ENCODE measurements around the gene LIPC.

Gene LIPC

DNA sequence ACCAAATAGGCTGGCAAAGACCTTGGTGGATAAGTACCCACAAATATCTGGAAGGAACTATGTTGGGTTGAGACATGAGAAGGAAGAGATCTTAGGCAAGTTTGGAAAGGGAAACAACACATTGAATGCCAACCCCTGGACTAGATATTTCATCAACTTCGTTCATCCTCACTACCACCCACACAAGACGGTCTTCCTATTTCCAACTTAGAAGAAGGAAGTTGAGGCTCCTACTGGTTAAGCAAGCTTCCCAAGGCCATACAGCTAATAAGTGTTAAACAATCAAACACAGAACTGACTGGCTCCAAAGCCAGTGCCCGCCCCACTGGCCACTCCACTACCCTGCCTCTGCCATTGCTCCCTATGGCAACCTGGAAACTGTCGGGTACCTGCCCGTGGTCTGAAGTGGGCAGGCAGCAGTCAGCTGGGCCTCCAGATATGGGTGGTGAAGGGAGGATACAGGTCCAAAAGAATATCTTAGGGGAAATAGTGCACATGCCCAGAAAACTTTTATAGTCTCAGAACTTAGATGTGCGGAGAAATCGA lies 94.9 kb downstream of the LIPC start:
- TF ChIP-seq TCF12 (IDR thresholded peaks at IDR 0.05; ENCODE audit: low read depth): no peak
- TF ChIP-seq EP300 (IDR thresholded peaks at IDR 0.05; ENCODE audit: borderline replicate concordance): no peak
- no peak for TF ChIP-seq CEBPB (IDR thresholded peaks at IDR 0.05)
- no peak for TF ChIP-seq NFIC (IDR thresholded peaks at IDR 0.05)
- no peak for TF ChIP-seq TEAD4 (IDR thresholded peaks at IDR 0.05)
- no peak for TF ChIP-seq ZBTB7A (IDR thresholded peaks at IDR 0.05; ENCODE audit: low read depth)
- no peak for TF ChIP-seq RAD21 (IDR thresholded peaks at IDR 0.05; ENCODE audit: low read depth)

DNA sequence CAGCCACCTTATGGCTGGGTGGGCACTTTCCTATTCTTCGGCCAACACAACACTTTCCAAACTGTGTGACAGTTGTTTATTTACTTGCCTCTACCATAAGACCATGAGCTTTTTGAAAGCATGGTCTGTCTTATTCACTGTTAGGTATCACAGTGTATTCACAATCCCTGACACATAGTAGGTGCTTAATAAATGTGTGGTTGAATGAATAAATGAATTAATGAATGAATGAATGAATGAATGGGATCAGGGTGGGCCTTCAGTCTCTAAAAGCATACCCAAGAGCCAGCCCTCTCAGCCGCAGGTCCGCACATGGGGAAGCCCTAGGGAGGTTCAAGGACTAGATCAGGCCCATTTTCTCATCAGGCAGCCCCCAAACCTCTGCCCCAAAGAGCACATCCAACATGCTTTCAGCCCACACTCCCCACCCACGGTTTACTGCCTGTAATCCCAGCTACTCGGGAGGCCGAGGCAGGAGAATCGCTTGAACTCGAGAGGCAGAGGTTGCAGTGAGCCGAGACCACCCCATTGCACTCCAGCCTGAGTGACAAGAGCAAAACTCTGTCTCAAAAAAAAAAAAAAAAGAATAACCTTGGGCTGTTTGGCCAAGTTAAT lies 95.9 kb downstream of the LIPC start:
- 0 out of 2 replicates have a peak, but pooled peaks have one; percentile 33 for TF ChIP-seq ZBTB7A (IDR thresholded peaks at IDR 0.05; ENCODE audit: low read depth)
- TF ChIP-seq TAF1 (IDR thresholded peaks at IDR 0.05; ENCODE audit: low read depth): no peak

DNA sequence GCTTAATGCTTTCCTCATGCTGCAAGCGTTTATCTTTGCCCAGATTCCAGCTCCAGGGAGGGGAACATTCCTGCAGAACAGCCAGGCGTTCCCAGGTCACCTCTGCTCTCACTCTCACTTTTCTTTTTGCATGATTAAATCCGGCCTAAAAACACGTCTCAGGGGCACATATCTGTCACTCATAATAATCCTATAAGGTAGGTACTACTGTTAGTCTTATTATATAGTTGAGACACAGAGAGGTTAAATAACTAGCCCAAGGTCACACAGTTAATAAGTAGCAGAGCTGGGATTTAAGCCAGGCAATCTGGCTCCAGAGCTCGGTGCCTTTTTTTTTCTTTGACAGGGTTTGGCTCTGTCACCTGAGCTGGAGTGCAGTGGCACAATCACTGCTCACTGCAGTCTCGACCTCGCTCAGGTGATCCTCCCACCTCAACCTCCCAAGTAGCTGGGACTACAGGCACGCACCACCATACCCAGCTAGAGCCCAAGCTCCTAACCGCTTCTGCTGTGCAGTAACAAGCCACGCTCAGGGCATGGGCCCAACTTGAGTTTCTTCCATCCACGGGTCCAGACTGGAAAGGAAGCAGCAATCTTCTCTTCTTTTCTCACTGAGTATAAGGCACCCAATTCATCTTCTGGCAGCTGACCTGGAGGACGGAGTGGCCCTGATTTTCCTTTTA lies 96.5 kb downstream of the LIPC start:
- TF ChIP-seq ZBTB7A (IDR thresholded peaks at IDR 0.05; ENCODE audit: low read depth) (no peak), EGR1 (IDR thresholded peaks at IDR 0.05) (no peak), FOXM1 (IDR thresholded peaks at IDR 0.05; ENCODE audit: borderline replicate concordance, low read depth) (peak; percentile 94), NFIC (IDR thresholded peaks at IDR 0.05) (peak; percentile 88), TCF12 (IDR thresholded peaks at IDR 0.05; ENCODE audit: low read depth) (peak; percentile 96), CREB1 (IDR thresholded peaks at IDR 0.05; ENCODE audit: low read depth) (no peak), CEBPB (IDR thresholded peaks at IDR 0.05) (peak; percentile 21; the same call in 1 of the 2 replicates), RAD21 (IDR thresholded peaks at IDR 0.05; ENCODE audit: low read depth) (0 out of 2 replicates have a peak, but pooled peaks have one; percentile 18), EP300 (IDR thresholded peaks at IDR 0.05; ENCODE audit: borderline replicate concordance) (peak; percentile 97), YY1 (IDR thresholded peaks at IDR 0.05; ENCODE audit: low read depth) (no peak), TAF1 (IDR thresholded peaks at IDR 0.05; ENCODE audit: low read depth) (no peak), TEAD4 (IDR thresholded peaks at IDR 0.05) (peak; percentile 99)
- TF ChIP-seq, protein P1, sequence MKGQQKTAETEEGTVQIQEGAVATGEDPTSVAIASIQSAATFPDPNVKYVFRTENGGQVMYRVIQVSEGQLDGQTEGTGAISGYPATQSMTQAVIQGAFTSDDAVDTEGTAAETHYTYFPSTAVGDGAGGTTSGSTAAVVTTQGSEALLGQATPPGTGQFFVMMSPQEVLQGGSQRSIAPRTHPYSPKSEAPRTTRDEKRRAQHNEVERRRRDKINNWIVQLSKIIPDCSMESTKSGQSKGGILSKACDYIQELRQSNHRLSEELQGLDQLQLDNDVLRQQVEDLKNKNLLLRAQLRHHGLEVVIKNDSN (IDR thresholded peaks at IDR 0.05): peak; percentile 55
- TF ChIP-seq, protein P2, sequence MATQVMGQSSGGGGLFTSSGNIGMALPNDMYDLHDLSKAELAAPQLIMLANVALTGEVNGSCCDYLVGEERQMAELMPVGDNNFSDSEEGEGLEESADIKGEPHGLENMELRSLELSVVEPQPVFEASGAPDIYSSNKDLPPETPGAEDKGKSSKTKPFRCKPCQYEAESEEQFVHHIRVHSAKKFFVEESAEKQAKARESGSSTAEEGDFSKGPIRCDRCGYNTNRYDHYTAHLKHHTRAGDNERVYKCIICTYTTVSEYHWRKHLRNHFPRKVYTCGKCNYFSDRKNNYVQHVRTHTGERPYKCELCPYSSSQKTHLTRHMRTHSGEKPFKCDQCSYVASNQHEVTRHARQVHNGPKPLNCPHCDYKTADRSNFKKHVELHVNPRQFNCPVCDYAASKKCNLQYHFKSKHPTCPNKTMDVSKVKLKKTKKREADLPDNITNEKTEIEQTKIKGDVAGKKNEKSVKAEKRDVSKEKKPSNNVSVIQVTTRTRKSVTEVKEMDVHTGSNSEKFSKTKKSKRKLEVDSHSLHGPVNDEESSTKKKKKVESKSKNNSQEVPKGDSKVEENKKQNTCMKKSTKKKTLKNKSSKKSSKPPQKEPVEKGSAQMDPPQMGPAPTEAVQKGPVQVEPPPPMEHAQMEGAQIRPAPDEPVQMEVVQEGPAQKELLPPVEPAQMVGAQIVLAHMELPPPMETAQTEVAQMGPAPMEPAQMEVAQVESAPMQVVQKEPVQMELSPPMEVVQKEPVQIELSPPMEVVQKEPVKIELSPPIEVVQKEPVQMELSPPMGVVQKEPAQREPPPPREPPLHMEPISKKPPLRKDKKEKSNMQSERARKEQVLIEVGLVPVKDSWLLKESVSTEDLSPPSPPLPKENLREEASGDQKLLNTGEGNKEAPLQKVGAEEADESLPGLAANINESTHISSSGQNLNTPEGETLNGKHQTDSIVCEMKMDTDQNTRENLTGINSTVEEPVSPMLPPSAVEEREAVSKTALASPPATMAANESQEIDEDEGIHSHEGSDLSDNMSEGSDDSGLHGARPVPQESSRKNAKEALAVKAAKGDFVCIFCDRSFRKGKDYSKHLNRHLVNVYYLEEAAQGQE (IDR thresholded peaks at IDR 0.05; ENCODE audit: low read depth): no peak
- TF ChIP-seq, protein P3, sequence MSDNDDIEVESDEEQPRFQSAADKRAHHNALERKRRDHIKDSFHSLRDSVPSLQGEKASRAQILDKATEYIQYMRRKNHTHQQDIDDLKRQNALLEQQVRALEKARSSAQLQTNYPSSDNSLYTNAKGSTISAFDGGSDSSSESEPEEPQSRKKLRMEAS (IDR thresholded peaks at IDR 0.05): peak; percentile 69

DNA sequence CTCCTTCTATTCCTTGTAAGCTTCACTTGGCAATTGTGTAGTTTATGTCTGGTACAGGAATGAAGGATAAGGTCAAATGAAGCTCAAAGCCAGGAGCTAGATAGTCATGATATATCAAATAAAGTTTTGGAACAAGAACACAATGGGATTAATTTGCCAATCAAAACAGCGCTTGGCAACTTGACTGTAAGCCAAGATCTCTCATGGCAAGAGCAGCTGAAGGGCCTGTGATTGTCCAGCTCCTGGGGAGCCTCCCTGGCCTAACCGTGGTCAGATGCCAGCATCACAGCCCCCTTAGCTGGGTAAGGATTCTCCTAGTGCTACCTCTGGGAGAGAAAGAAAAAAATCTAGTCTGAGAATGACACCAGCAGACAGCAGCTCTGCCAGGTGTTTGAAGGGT lies 97.2 kb downstream of the LIPC start:
- TF ChIP-seq FOXM1 (IDR thresholded peaks at IDR 0.05; ENCODE audit: borderline replicate concordance, low read depth) (no peak), CEBPB (IDR thresholded peaks at IDR 0.05) (no peak), NFIC (IDR thresholded peaks at IDR 0.05) (peak; percentile 46; the same call in 1 of the 2 replicates)

DNA sequence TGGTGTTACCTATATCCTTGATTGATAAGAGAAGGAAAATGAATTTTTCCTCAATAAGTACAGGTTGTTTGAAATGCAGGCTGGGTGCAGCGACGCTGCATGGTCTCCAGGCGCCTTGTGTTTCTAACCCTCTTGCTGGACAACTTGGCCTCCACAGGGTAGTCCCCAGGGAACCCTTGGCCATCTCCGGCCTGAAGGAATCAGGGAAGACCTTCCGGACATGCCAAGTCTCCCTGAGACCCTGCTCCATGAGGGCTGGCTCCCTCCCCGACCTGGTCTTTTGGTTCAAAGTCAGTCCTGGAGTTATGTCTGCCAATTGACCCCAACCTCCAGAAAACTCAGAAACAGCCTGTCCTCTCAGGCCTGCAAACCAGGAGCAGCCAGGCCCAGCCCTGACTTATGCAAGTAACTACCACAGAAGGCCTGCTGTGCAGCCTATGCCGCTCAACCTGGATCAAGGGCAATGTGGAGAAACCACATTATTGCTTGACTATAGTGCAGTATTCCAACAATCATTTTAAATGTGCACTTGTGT lies 98.3 kb downstream of the LIPC start:
- TF ChIP-seq, protein P3 (IDR thresholded peaks at IDR 0.05): no peak
- TF ChIP-seq, protein P1 (IDR thresholded peaks at IDR 0.05): no peak
- no peak for TF ChIP-seq TAF1 (IDR thresholded peaks at IDR 0.05; ENCODE audit: low read depth)
- TF ChIP-seq TEAD4 (IDR thresholded peaks at IDR 0.05): no peak
- TF ChIP-seq, protein P2 (IDR thresholded peaks at IDR 0.05; ENCODE audit: low read depth): no peak
- no peak for TF ChIP-seq ZBTB7A (IDR thresholded peaks at IDR 0.05; ENCODE audit: low read depth)
- no peak for TF ChIP-seq RAD21 (IDR thresholded peaks at IDR 0.05; ENCODE audit: low read depth)

DNA sequence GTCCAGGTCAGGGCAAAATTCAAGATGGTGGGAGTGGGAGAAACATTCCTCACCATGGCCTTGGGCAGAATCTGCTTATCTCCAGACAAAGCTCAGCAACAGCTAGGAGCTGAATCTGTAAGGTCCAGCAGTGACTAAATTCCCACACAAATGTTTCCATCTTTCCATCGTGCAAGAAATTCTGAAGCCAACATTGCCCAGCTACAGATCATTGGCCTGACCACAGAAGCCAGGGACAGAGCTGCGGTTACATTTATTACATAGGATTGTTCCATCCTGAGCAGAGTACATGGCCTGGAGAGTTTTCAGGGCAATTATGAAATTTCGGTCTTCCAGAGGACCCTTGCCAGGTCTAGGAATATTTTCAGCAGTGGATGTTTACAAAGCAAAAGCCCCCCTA lies 100.3 kb downstream of the LIPC start:
- no peak for TF ChIP-seq CEBPB (IDR thresholded peaks at IDR 0.05)
- no peak for TF ChIP-seq ZBTB7A (IDR thresholded peaks at IDR 0.05; ENCODE audit: low read depth)
- TF ChIP-seq, protein P2 (IDR thresholded peaks at IDR 0.05; ENCODE audit: low read depth): no peak
- no peak for TF ChIP-seq NFIC (IDR thresholded peaks at IDR 0.05)
- TF ChIP-seq TEAD4 (IDR thresholded peaks at IDR 0.05): no peak
- no peak for TF ChIP-seq TCF12 (IDR thresholded peaks at IDR 0.05; ENCODE audit: low read depth)
- no peak for TF ChIP-seq TAF1 (IDR thresholded peaks at IDR 0.05; ENCODE audit: low read depth)
- no peak for TF ChIP-seq RAD21 (IDR thresholded peaks at IDR 0.05; ENCODE audit: low read depth)
